ENCODE data around the gene CNOT10. TPM values are rescaled to one million over a fixed set of nuclear protein-coding genes. Genes with fewer than 3 reads are reported as not detected.

CNOT10 gene
- polyA plus RNA-seq, 1 of the 3 experiments (the other 2 are of a cell fraction), result 23.5 TPM

DNA sequence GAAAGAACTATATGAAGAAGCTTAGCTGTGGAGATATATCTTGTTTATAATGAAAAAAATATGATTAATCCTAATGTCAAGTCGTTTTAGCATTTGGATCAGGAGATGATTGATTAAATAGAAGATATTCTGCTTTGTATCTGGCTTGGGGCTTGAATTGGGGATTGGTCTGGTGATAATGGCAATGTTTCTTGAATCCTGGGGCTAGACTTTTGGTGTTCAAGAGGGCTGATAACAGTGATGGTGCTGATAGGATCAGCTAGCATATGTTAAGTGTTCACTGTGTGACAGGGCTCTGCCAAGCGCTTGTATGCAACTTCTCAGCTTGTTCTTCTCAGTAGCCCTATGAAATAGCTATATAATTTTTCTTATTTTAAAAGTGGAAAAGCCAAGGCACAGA lies 20.2 kb downstream of the CNOT10 start:
- ChIA-PET CTCF (interaction anchor here (1.2 to 1.9 kb wide), 3 partner anchors 9 to 193 kb away, joined by 3 to 4 read pairs (median 3); no protein-coding TSS in a partner anchor), POLR2A (interaction anchor here (1.5 kb wide), 1 partner anchor 20 kb away, joined by 5 read pairs; the partner anchor contains the start of gene CNOT10)
- Histone ChIP-seq H3K9me3 (no peaks in the 10 kb centered on the region), H3K36me3 (replicated peaks in 1 of 2; ENCODE audit: control insufficient read depth in 1 of 2, insufficient read depth in 2 of 2, low read length in 1 of 2) (peaks cover 10 to 24% of the 10 kb centered on the region in 2 experiments), H3K4me2 (no peak overlapping the region), H4K20me1 (ENCODE audit: insufficient read depth) (no peaks in the 10 kb centered on the region), H3K4me3 (ENCODE audit: low read depth in 2 of 2, low read length in 1 of 2) (no peak overlapping the region), H3K27ac (ENCODE audit: low read depth in 2 of 2, low read length in 1 of 2) (peak overlapping the region in 1 of 2 experiments; percentile 41; a peak in 2 of 4 replicates), H3K27me3 (ENCODE audit: insufficient read depth) (no peaks in the 10 kb centered on the region), H3F3A (replicated peaks; ENCODE audit: insufficient read depth) (no peaks in the 10 kb centered on the region), H3K9me2 (no peaks in the 10 kb centered on the region), H3K4me1 (ENCODE audit: control insufficient read depth in 1 of 2, insufficient read depth in 2 of 2, low read depth in 1 of 2, low read length in 1 of 2) (peaks cover 0 to 9% of the 10 kb centered on the region in 2 experiments; a peak in 3 of 4 replicates), H3K9ac (no peak overlapping the region), H2AFZ (ENCODE audit: low read depth) (no peak overlapping the region), H3K79me2 (ENCODE audit: insufficient read depth) (peaks cover 29% of the 10 kb centered on the region)
- peak; percentile 48 for DNase-seq
- WGBS (ENCODE audit: low lambda C conversion rate), result 52% methylated on average over 2 of the region's 2 CpGs
- TF ChIP-seq SMC3 (IDR thresholded peaks at IDR 0.05; ENCODE audit: low read depth, low read length), result no peak
- no peak for TF ChIP-seq RFX5 (IDR thresholded peaks at IDR 0.05; ENCODE audit: low read length)
- no peak for TF ChIP-seq TCF12 (IDR thresholded peaks at IDR 0.05)
- TF ChIP-seq MEF2A (IDR thresholded peaks at IDR 0.05; ENCODE audit: borderline replicate concordance, low read depth), result no peak
- peak; percentile 94 for TF ChIP-seq GATA2 (CRISPR knock-in tag; IDR thresholded peaks at IDR 0.05)
- no peak for TF ChIP-seq JUND (IDR thresholded peaks at IDR 0.05)
- TF ChIP-seq CHD2 (IDR thresholded peaks at IDR 0.05; ENCODE audit: low read length, partially characterized antibody), result peak; percentile 70
- no peak for TF ChIP-seq POLR2AphosphoS5 (IDR thresholded peaks at IDR 0.05; ENCODE audit: low read depth, low read length)
- TF ChIP-seq TAF1 (IDR thresholded peaks at IDR 0.05; ENCODE audit: borderline replicate concordance, low read depth, low read length), result no peak
- peak; percentile 72; the same call in 1 of the 2 replicates for TF ChIP-seq RCOR1 (IDR thresholded peaks at IDR 0.05; ENCODE audit: low read length)
- TF ChIP-seq TEAD4 (IDR thresholded peaks at IDR 0.05; ENCODE audit: borderline replicate concordance, insufficient read depth), result no peak
- TF ChIP-seq, protein P1, sequence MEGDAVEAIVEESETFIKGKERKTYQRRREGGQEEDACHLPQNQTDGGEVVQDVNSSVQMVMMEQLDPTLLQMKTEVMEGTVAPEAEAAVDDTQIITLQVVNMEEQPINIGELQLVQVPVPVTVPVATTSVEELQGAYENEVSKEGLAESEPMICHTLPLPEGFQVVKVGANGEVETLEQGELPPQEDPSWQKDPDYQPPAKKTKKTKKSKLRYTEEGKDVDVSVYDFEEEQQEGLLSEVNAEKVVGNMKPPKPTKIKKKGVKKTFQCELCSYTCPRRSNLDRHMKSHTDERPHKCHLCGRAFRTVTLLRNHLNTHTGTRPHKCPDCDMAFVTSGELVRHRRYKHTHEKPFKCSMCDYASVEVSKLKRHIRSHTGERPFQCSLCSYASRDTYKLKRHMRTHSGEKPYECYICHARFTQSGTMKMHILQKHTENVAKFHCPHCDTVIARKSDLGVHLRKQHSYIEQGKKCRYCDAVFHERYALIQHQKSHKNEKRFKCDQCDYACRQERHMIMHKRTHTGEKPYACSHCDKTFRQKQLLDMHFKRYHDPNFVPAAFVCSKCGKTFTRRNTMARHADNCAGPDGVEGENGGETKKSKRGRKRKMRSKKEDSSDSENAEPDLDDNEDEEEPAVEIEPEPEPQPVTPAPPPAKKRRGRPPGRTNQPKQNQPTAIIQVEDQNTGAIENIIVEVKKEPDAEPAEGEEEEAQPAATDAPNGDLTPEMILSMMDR (IDR thresholded peaks at IDR 0.05), result no peak
- TF ChIP-seq GABPA (IDR thresholded peaks at IDR 0.05; ENCODE audit: low read depth), result no peak
- no peak for TF ChIP-seq SIN3A (IDR thresholded peaks at IDR 0.05; ENCODE audit: borderline replicate concordance, low read depth, low read length)
- no peak for TF ChIP-seq USF2 (IDR thresholded peaks at IDR 0.05; ENCODE audit: borderline replicate concordance, low read depth, low read length)
- no peak for TF ChIP-seq ZBTB33 (IDR thresholded peaks at IDR 0.05; ENCODE audit: borderline replicate concordance, low read depth)
- TF ChIP-seq FOXM1 (IDR thresholded peaks at IDR 0.05; ENCODE audit: low read depth), result no peak
- no peak for TF ChIP-seq NFIC (IDR thresholded peaks at IDR 0.05; ENCODE audit: borderline replicate concordance)
- TF ChIP-seq, protein P2, sequence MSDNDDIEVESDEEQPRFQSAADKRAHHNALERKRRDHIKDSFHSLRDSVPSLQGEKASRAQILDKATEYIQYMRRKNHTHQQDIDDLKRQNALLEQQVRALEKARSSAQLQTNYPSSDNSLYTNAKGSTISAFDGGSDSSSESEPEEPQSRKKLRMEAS (IDR thresholded peaks at IDR 0.05; ENCODE audit: low read depth), result no peak
- no peak for TF ChIP-seq FOXJ3 (CRISPR knock-in tag; IDR thresholded peaks at IDR 0.05)
- TF ChIP-seq REST (IDR thresholded peaks at IDR 0.05; ENCODE audit: low read depth, low read length), result no peak
- TF ChIP-seq PBX3 (IDR thresholded peaks at IDR 0.05), result no peak
- no peak for TF ChIP-seq FOSL2 (IDR thresholded peaks at IDR 0.05; ENCODE audit: borderline replicate concordance, low read depth)
- no peak for TF ChIP-seq IRF3 (IDR thresholded peaks at IDR 0.05; ENCODE audit: low read depth, low read length)
